K562 (cell line): ENCODE measurements around the gene REP15. TPM values are rescaled to one million over a fixed set of nuclear protein-coding genes. Genes with fewer than 3 reads are reported as not detected.
A peak's percentile ranks its signal among the peaks of the same experiment; 100 is the strongest.

ENCODE experiments used
- DIDO1 ChIP-seq: fragments of 450-650 bp; IDR thresholded peaks from 2 replicates; pipeline ENCODE4 v1.6.1; 2016; ENCODE audit warnings: low read depth, missing biosample characterization, missing genetic modification characterization
- DMBX1 ChIP-seq: fragments of 250-450 bp; sonication (Bioruptor Pico); IDR thresholded peaks from 2 replicates; pipeline ENCODE4 v1.8.0; 2022; ENCODE audit warnings: inconsistent platforms, mild to moderate bottlenecking, moderate library complexity, borderline replicate concordance
- ELF2 ChIP-seq: fragments of 250-450 bp; sonication (Bioruptor Pico); IDR thresholded peaks from 2 replicates; pipeline ENCODE4 v1.5.0; 2021; ENCODE audit warnings: mild to moderate bottlenecking
- FOXP4 ChIP-seq: sonication (generic); formaldehyde crosslinking; IDR thresholded peaks from 2 replicates; pipeline ENCODE4 v1.8.0; 2022; ENCODE audit warnings: mild to moderate bottlenecking, missing genetic modification reagents, borderline replicate concordance
- HDAC8 ChIP-seq: fragments of 450-650 bp; IDR thresholded peaks from 2 replicates; pipeline ENCODE4 v1.6.1; 2016; ENCODE audit warnings: mild to moderate bottlenecking, missing genetic modification characterization, moderate library complexity, missing compliant biosample characterization
- IRF1 ChIP-seq: sonication (generic); formaldehyde crosslinking; IDR thresholded peaks from 2 replicates; pipeline ENCODE4 v1.8.0; 2022; ENCODE audit warnings: missing genetic modification reagents, mild to moderate bottlenecking, borderline replicate concordance
- IRF9 ChIP-seq: fragments of 450-650 bp; IDR thresholded peaks from 2 replicates; pipeline ENCODE4 v1.6.1; 2016; ENCODE audit warnings: missing biosample characterization, missing genetic modification characterization
- KAT7 ChIP-seq: sonication (generic); formaldehyde crosslinking; IDR thresholded peaks from 2 replicates; pipeline ENCODE4 v1.8.0; 2022; ENCODE audit warnings: missing genetic modification reagents, mild to moderate bottlenecking, borderline replicate concordance
- KHSRP ChIP-seq: fragments of 450-650 bp; IDR thresholded peaks from 2 replicates; pipeline ENCODE4 v1.6.1; 2017
- MAZ ChIP-seq, 2 experiments: fragments of 450-650 bp in 1 of 2; sonication (generic) in 1 of 2; formaldehyde crosslinking; IDR thresholded peaks in 1 of 2; conservative IDR thresholded peaks in 1 of 2; 2 replicates each; pipeline versions ENCODE4 v1.4.0 to v1.5.0; 2020; ENCODE audit warnings: mild to moderate bottlenecking in 1 of 2, missing genetic modification reagents in 1 of 2
- MCM3 ChIP-seq: fragments of 450-650 bp; IDR thresholded peaks from 2 replicates; pipeline ENCODE4 v1.6.1; 2016
- MED1 ChIP-seq: sonication (generic); formaldehyde crosslinking; IDR thresholded peaks from 2 replicates; pipeline ENCODE4 v1.8.1; 2023; ENCODE audit warnings: missing genetic modification reagents, borderline replicate concordance
- MEF2A ChIP-seq: IDR thresholded peaks from 2 replicates; pipeline ENCODE4 v1.6.1; 2011; ENCODE audit warnings: low read depth, mild to moderate bottlenecking, low read length, moderate library complexity; ENCODE audit not compliant: control insufficient read depth
- MEIS2 ChIP-seq: fragments of 450-650 bp; IDR thresholded peaks from 2 replicates; pipeline ENCODE4 v1.6.1; 2014; ENCODE audit warnings: mild to moderate bottlenecking; ENCODE audit not compliant: partially characterized antibody
- NFRKB ChIP-seq: fragments of 450-650 bp; IDR thresholded peaks from 2 replicates; pipeline ENCODE4 v1.6.1; 2016; ENCODE audit warnings: low read depth
- NFYB ChIP-seq: IDR thresholded peaks from 2 replicates; pipeline ENCODE4 v1.6.1; 2011; ENCODE audit warnings: mild to moderate bottlenecking, moderate library complexity; ENCODE audit not compliant: insufficient read length; ENCODE audit errors: extremely low read depth
- RCOR1 ChIP-seq, 2 experiments: IDR thresholded peaks; 2 replicates each; pipeline ENCODE4 v1.6.1; 2012; ENCODE audit warnings: low read depth in 2 of 2, low read length in 2 of 2, borderline replicate concordance in 1 of 2, improper control_type of control experiment in 1 of 2
- RNF2 ChIP-seq: sonication (generic); IDR thresholded peaks from 2 replicates; pipeline ENCODE4 v1.6.1; 2016
- SMAD4 ChIP-seq: fragments of 250-450 bp; sonication (Bioruptor Pico); conservative IDR thresholded peaks from 2 replicates; pipeline ENCODE4 v1.8.0; 2021; ENCODE audit warnings: inconsistent platforms, mild to moderate bottlenecking, moderate library complexity
- STAT5B ChIP-seq: fragments of 250-450 bp; sonication (Bioruptor Pico); IDR thresholded peaks from 2 replicates; pipeline ENCODE4 v1.8.0; 2021; ENCODE audit warnings: mild to moderate bottlenecking, inconsistent platforms
- YY1 ChIP-seq, 3 experiments: IDR thresholded peaks; 2 replicates each; pipeline ENCODE4 v1.6.1; 2011; ENCODE audit warnings: low read length in 2 of 3, mild to moderate bottlenecking in 2 of 3, moderate library complexity in 2 of 3, borderline replicate concordance in 1 of 3, control low read depth in 1 of 3, low read depth in 1 of 3; ENCODE audit not compliant: insufficient read depth in 3 of 3, insufficient replicate concordance in 2 of 3, control insufficient read depth in 1 of 3, insufficient read length in 1 of 3; ENCODE audit errors: extremely low read depth in 1 of 3
- ZC3H4 ChIP-seq: sonication (generic); formaldehyde crosslinking; IDR thresholded peaks from 2 replicates; pipeline ENCODE4 v1.9.0; 2021; ENCODE audit warnings: missing genetic modification reagents, borderline replicate concordance
- ZNF282 ChIP-seq: sonication (generic); formaldehyde crosslinking; IDR thresholded peaks from 2 replicates; pipeline ENCODE4 v1.8.1; 2023; ENCODE audit warnings: missing genetic modification reagents
- ZNF384 ChIP-seq: IDR thresholded peaks from 2 replicates; pipeline ENCODE4 v1.6.1; 2012; ENCODE audit warnings: low read depth, low read length, improper control_type of control experiment
- ZNF707 ChIP-seq: fragments of 250-450 bp; sonication (Bioruptor Pico); conservative IDR thresholded peaks from 2 replicates; pipeline ENCODE4 v1.8.0; 2022; ENCODE audit warnings: inconsistent platforms, mild to moderate bottlenecking, moderate library complexity
- polyA plus RNA-seq, 8 experiments: library from polyadenylated mRNA; depleted of rRNA in 4 of 8; stranded (reverse) in 5 of 8; unstranded in 3 of 8; fragments of >200 nt; fragmentation: Nextera tagmentation in 2 of 8; fragmentation: Illumina TruSeq in 1 of 8; extraction: Ambion mirVana in 2 of 8; extraction: Trizol in 1 of 8; gene quantifications; 2 replicates each; pipeline versions ENCODE4 v1.2.1 to v1.2.3, GENCODE V29; 2011 to 2014; ENCODE audit warnings: inconsistent platforms in 1 of 8, missing spikeins in 1 of 8
- total RNA-seq, 7 experiments: library from RNA; depleted of rRNA in 6 of 7; stranded (reverse); fragments of >200 nt in 6 of 7; fragmentation: Illumina TruSeq in 2 of 7; extraction: Trizol in 2 of 7; gene quantifications; 2 replicates each; pipeline versions ENCODE4 v1.2.1 to v1.2.3, GENCODE V29; 2011 to 2021; ENCODE audit warnings: low replicate concordance in 1 of 7

The REP15 gene
- total and polyA plus RNA-seq, 9 of the 15 experiments (the other 6 are each of a cell fraction or from before 2014, with no cell fraction given): not detected

DNA sequence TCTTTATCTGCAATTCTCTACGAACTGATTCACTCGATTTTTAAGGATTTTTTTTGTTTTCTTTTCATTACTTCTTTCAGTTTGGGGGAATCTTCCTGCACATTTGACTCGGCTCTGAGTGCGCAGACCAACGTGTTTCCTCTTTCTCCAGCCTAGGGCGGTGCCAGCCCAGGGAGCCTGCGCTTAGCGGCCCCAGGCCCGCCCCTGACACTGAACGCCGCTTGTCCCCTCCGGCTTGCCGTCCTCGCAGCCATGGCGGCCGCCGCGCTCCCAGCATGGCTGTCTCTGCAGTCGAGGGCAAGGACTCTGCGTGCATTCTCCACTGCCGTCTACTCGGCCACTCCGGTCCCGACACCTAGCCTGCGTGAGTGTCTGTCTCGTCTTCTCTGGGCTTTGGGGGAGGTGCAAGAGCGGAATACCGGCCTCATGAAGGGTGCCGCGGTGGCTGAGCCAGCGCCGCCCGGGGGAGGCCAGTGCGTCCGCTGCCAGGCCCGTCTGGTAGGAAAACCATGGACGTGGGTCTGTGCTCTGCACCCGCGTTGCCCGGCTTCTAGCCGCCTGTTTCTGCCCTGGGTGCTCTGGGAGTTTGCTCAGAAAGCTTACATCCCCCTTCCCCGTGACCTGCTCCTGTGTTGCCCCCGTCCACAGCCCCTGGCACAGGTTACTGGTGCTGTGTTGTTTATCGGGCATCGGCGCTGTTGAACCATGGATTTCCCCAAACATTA lies 14.5 kb downstream of the REP15 start, which contains the start of gene MRPS35 (continued):
- TF ChIP-seq IRF1 (CRISPR knock-in tag) (no peak), DIDO1 (tag) (peak; percentile 88), IRF9 (tag) (no peak), NFYB (no peak), NFRKB (peak; percentile 93), MEF2A (no peak), DMBX1 (CRISPR knock-in tag) (peak; percentile 53; the same call in 1 of the 2 replicates), FOXP4 (no peak), MEIS2 (peak; percentile 20), ZNF384 (no peak), MED1 (CRISPR knock-in tag) (no peak), KHSRP (no peak), HDAC8 (tag) (peak; percentile 52; the same call in 1 of the 2 replicates), ELF2 (CRISPR knock-in tag) (no peak), MCM3 (no peak), MAZ (CRISPR knock-in tag; conservative IDR thresholded peaks at IDR 0.05 in 1 of 2, IDR thresholded peaks at IDR 0.05 in 1 of 2) (peak; percentile 77), YY1 (IDR thresholded peaks at IDR 0.05; ENCODE audit: borderline replicate concordance in 1 of 3, control insufficient read depth in 1 of 3, extremely low read depth in 1 of 3, insufficient read depth in 3 of 3, insufficient read length in 1 of 3, insufficient replicate concordance in 2 of 3, low read depth in 1 of 3, low read length in 2 of 3) (peak; percentile 90 to 98 (median 97)), ZC3H4 (no peak), SMAD4 (CRISPR knock-in tag) (peak; percentile 64; the same call in 1 of the 2 replicates), RCOR1 (IDR thresholded peaks at IDR 0.05; ENCODE audit: borderline replicate concordance in 1 of 2, low read depth in 2 of 2, low read length in 2 of 2) (peak in 1 of 2 experiments; percentile 45; a peak in 1 of 4 replicates), ZNF707 (CRISPR knock-in tag) (no peak), RNF2 (peak; percentile 74), ZNF282 (CRISPR knock-in tag) (no peak), KAT7 (peak; percentile 98), STAT5B (CRISPR knock-in tag) (no peak)
